ENCODE measurements around the gene VMP1.
"Not testable (repeated sequence)": the region's sequence is repeated elsewhere in the genome, so short reads cannot be mapped to it uniquely, and the experiment has no call there.

The VMP1 gene

DNA sequence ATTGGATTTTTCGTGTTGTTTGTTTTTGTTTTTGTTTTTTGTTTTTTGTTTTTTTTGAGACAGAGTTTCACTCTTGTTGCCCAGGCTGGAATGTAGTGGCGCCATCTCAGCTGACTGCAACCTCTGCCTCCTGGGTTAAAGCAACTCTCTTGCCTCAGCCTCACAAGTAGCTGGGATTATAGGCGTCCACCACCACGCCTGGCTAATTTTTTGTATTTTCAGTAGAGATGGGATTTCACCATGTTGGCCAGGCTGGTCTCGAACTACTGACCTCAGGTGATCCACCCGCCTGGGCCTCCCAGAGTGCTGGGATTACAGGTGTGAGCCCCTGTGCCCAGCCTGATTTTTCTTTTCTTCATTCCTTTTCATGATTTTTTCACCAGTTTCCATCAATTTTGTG, 73.1 kb downstream of the VMP1 start:
- not testable (repeated sequence) for H3K4me3 Mint-ChIP-seq, H3K9me3 Mint-ChIP-seq

DNA sequence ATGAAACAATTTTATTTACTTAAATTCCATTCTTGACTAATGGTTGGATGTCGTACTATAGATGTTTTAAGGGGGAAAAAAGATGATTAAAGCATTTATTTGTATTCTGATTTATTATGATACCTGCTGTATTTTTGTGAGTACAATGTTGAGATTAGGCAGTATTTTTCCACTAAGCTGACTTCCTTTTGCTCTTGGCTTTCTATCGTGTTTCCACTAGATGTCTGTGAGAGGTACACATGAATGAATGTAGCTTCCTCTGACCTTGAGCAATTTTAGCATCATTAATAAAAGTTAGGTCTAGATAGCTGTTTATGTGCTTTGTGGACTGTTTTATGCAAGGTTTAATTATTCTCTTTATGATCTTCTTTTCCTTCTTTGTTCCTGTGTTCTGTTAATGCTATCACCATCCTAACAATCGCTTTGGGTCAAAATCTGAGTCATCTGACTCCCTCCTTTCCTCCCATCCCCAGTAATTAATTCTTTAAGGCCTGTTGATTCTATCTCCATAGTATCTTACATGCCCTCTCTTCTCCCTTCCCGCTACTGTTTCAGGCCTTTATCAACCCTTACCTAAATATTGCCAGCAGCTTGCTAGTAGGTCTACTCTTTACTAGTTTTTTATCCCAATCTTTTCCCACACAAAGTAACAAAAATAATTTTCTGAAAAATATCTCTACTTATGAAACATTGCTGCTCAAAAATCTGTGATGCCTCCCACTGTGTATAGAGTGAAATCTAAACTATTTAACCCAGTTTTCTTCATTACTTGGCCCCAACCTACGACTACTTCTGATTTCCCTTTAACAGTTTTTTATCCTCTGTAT, 76.0 kb downstream of the VMP1 start:
- no peak for DNase-seq
- H3K36me3 Mint-ChIP-seq (ENCODE audit: insufficient read depth), result peaks cover 17% of the 10 kb centered on the region
- peaks cover 19 to 37% of the 10 kb centered on the region in 2 donors for H3K4me1 Mint-ChIP-seq (ENCODE audit: low read depth in 2 of 2)
- no peaks in the 10 kb centered on the region for H3K27me3 Mint-ChIP-seq
- peak overlapping the region; percentile 83 to 94 for H3K27ac Mint-ChIP-seq
- H3K4me3 Mint-ChIP-seq, result peak overlapping the region; percentile 34 to 82
- H3K9me3 Mint-ChIP-seq, result no peaks in the 10 kb centered on the region
- ATAC-seq (replicated peaks), result no peak

More for the DNA sequence above, 73.1 kb downstream of the VMP1 start:
- Mint-ChIP-seq H3K36me3 (ENCODE audit: insufficient read depth) (peaks cover 20% of the 10 kb centered on the region), H3K27ac (peak overlapping the region in 1 of 2 donors; percentile 85), H3K4me1 (ENCODE audit: low read depth in 2 of 2) (peaks cover 13 to 24% of the 10 kb centered on the region in 2 donors)
- ATAC-seq (replicated peaks); DNase-seq; H3K27me3 Mint-ChIP-seq: not testable (repeated sequence)

DNA sequence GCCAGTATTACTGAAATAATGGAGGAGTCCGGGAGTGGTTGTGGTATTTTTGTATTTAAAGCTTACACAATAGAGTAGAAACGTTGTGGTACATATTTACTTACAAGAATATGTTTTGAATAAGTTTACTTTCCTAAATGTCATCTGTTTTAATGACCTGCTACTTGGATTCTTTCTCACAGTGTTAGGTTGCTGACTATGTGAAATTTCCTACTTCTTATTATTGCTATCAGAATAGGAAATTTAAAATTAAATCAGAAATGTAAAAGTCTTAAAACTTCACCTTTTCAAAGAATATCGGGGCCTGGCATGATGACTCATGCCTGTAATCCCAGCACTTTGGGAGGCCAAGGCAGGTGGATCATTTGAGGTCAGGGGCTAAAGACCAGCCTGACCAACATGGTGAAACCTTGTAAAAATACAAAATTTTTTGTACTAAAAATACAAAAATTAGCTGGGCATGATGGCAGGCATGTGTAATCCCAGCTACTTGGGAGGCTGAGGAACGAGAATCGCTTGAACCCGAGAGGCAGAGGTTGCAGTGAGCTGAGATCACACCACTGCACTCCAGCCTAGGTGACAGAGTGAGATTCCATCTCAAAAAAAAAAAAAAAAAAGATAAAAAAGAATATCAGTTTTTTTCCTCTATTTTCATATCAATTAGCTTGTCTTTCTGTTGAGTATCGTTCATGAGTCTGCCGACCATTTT, 77.8 kb downstream of the VMP1 start:
- Mint-ChIP-seq H3K4me1 (ENCODE audit: low read depth in 2 of 2) (peaks cover 18 to 30% of the 10 kb centered on the region in 2 donors), H3K36me3 (ENCODE audit: insufficient read depth) (peaks cover 17% of the 10 kb centered on the region), H3K9me3 (no peaks in the 10 kb centered on the region), H3K27me3 (no peaks in the 10 kb centered on the region), H3K27ac (peak overlapping the region; percentile 96 to 97), H3K4me3 (peak overlapping the region; percentile 57 to 71)
- ATAC-seq (replicated peaks), result no peak
- no peak for DNase-seq

DNA sequence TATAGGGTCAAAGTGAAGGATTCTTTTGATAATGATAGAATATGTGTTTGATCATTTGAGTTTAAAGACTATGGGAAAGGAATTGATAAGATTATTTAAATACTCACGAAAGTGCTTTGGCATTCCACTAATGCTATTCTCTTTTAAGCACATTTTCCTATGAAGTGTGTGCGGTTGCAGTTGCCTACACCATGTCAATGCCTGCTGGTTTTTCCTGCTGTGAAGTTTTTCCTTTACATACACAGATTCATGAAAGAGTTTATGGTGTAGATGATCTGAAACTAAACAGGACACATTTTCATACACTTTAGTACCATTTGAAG, 78.7 kb downstream of the VMP1 start:
- ATAC-seq (replicated peaks), result no peak
- Mint-ChIP-seq H3K27me3 (no peaks in the 10 kb centered on the region), H3K4me1 (ENCODE audit: low read depth in 2 of 2) (peaks cover 18 to 30% of the 10 kb centered on the region in 2 donors), H3K27ac (peak overlapping the region; percentile 96 to 97), H3K9me3 (no peaks in the 10 kb centered on the region), H3K4me3 (peak overlapping the region; percentile 71 to 75), H3K36me3 (ENCODE audit: insufficient read depth) (peaks cover 17% of the 10 kb centered on the region)
- DNase-seq, result no peak

DNA sequence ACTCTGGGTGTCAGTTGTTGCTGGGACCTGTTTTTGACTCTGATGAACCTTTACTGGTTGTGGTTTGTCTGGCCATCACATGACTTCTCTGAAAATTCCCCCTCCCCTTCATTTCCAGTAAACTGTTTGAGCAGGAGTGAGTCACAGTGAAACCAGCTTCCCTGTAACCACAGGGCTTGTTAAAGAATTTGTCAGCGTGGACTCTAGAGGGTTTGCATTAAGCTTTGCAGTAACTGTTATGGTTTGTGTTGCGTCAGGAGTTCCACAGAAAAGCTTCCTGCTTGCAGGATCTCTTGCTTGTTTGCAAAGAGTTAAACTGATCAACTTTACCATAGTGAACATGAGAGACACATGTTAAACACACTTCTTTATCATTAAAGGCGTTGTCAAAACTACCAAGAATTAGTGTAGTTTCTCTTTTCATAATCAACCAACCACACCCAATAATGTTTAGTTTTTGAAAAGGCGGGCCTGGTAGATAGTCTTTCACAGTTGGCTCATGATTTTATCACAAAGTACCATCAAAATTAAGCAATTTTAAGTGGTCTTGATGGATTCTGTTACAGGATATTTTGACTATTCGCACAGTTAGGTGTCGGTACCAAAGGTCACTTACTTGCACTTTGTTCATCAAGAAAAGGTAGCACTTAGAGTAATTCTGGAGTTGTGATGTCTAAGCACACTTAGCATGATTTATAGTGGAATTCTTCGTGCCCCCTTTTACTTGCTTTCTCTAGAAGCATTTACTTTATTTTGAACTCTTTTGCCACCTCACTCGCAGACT, 79.3 kb downstream of the VMP1 start:
- no peaks in the 10 kb centered on the region for H3K9me3 Mint-ChIP-seq

DNA sequence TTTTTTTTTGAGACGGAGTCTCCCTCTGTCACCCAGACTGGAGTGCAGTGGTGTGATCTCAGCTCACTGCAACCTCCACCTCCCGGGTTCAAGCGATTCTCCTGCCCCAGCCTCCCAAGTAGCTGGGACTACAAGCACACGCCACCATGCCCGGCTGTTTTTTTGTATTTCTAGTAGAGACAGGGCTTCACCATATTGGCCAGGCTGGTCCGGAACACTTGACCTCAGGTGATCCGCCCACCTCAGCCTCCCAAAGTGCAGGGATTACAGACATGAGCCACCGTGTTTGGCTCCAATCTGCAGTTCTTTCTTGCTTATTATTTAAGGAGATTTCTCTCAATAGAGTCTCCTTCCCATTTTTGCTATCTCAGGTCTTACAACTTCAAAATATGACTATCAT, 82.4 kb downstream of the VMP1 start:
- H3K4me1 Mint-ChIP-seq (ENCODE audit: low read depth in 2 of 2), result peaks cover 6 to 13% of the 10 kb centered on the region in 2 donors
- peak overlapping the region; percentile 12 to 67 for H3K27ac Mint-ChIP-seq
- ATAC-seq (replicated peaks); H3K27me3 Mint-ChIP-seq; DNase-seq; H3K9me3 Mint-ChIP-seq; H3K4me3 Mint-ChIP-seq: not testable (repeated sequence)
- H3K36me3 Mint-ChIP-seq (ENCODE audit: insufficient read depth), result peaks cover 12% of the 10 kb centered on the region

More for the DNA sequence above, 79.3 kb downstream of the VMP1 start:
- Mint-ChIP-seq H3K27me3 (no peaks in the 10 kb centered on the region), H3K36me3 (ENCODE audit: insufficient read depth) (peaks cover 17% of the 10 kb centered on the region), H3K4me3 (peak overlapping the region; percentile 71 to 75), H3K4me1 (ENCODE audit: low read depth in 2 of 2) (peaks cover 18 to 30% of the 10 kb centered on the region in 2 donors), H3K27ac (peak overlapping the region; percentile 96 to 97)
- DNase-seq (peak; percentile 62 to 64 (median 63)), ATAC-seq (replicated peaks) (peak; percentile 90)

DNA sequence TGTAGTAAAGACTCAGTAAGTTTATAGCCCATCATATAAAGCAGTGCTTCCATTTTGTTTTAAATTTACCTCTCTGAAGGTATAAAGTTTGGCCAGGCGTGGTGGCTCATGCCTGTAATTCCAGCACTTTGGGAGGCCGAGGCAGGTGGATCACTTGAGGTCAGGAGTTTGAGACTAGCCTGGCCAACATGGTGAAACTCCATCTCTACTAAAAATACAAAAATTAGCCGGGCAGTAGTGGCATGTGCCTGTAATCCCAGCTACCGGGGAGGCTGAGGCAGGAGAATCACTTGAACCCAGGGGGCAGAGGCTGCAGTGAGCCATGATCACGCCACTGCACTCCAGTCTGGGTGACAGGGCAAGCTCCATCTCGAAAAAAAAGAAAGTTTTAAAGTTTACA, 83.0 kb downstream of the VMP1 start:
- H3K27ac Mint-ChIP-seq, result peak overlapping the region in 1 of 2 donors; percentile 12
- H3K9me3 Mint-ChIP-seq; ATAC-seq (replicated peaks); H3K4me3 Mint-ChIP-seq; DNase-seq; H3K27me3 Mint-ChIP-seq: not testable (repeated sequence)
- peaks cover 6 to 13% of the 10 kb centered on the region in 2 donors for H3K4me1 Mint-ChIP-seq (ENCODE audit: low read depth in 2 of 2)
- H3K36me3 Mint-ChIP-seq (ENCODE audit: insufficient read depth), result peaks cover 15% of the 10 kb centered on the region

DNA sequence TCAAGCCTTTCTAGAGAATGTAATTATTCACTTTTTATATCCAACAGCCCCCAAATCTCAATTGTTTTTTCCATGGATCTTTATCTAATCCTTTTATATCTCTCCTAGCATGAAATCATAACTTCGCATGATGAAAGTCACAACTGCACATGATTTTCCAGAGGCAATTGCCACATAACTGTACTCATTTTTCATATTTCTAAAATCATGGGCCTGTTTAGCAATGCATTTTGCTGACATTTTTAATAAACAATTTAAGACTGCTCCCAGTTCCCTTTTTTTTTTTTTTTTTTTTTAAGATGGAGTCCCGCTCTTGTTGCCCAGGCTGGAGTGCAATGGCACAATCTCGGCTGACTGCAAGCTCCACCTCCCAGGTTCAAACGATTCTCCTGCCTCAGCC, 83.5 kb downstream of the VMP1 start:
- Mint-ChIP-seq H3K4me3 (no peak overlapping the region), H3K27ac (no peak overlapping the region), H3K4me1 (ENCODE audit: low read depth in 2 of 2) (peaks cover 6 to 13% of the 10 kb centered on the region in 2 donors), H3K27me3 (no peaks in the 10 kb centered on the region), H3K9me3 (no peaks in the 10 kb centered on the region), H3K36me3 (ENCODE audit: insufficient read depth) (peaks cover 15% of the 10 kb centered on the region)
- DNase-seq (no peak), ATAC-seq (replicated peaks) (no peak)

DNA sequence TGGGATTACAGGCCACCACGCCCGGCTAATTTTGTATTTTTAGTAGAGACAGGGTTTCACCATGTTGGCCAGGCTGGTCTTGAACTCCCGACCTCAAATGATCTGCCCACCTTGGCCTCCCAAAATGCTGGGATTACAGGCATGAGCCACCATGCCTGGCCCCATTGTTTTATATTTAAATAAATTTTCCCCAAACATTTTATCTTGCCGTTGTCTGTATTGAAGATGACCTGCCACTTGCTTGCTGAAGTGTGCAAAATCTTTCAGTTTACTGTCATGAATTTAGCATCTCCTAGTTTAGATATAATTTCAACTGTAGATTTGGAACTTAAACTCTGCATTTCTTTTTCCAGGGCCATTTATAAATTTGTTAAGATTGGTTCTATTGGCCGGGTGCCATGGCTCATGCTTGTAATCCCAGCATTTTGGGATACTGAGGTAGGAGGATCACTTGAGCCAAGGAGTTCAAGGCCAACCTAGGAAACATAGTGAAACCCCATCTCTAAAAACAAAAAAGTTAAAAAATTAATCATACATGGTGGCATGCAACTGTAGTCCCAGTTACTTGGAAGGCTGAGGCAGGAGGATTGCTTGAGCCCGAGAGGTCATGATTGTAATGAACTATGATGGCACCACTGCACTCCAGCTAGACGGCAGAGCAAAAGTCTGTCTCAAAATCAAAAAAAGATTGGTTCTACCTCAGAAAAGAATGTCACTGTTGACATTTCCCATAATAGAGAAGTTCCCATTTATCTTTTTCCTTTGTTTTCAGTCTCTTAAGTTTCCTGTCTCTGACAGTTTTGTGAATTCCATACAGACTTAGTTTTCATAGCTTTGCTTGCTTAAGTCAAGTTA, 84.4 kb downstream of the VMP1 start:
- H3K36me3 Mint-ChIP-seq (ENCODE audit: insufficient read depth), result peaks cover 9% of the 10 kb centered on the region
- no peak for DNase-seq
- no peak overlapping the region for H3K4me3 Mint-ChIP-seq
- peak overlapping the region in 1 of 2 donors; percentile 46 for H3K27ac Mint-ChIP-seq
- H3K4me1 Mint-ChIP-seq (ENCODE audit: low read depth in 2 of 2), result peaks cover 3 to 6% of the 10 kb centered on the region in 2 donors
- no peaks in the 10 kb centered on the region for H3K27me3 Mint-ChIP-seq
- no peak for ATAC-seq (replicated peaks)
- H3K9me3 Mint-ChIP-seq, result no peaks in the 10 kb centered on the region

DNA sequence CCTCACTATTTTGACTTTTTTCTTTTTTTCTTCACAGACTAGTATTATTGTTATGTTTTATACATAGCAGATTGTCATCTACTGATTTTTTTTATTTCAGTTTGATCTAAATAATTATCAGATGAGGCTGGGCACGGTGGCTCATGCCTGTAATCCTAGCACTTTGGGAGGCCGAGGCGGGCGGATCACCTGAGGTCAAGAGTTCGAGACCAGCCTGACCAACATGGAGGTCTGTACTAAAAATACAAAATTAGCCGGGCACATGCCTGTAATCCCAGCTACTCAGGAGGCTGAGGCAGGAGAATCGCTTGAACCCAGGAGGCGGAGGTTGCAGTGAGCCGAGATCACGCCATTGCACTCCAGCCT, 85.0 kb downstream of the VMP1 start:
- not testable (repeated sequence) for H3K36me3 Mint-ChIP-seq (ENCODE audit: insufficient read depth); H3K4me3 Mint-ChIP-seq; H3K9me3 Mint-ChIP-seq; H3K27ac Mint-ChIP-seq; H3K27me3 Mint-ChIP-seq; H3K4me1 Mint-ChIP-seq (ENCODE audit: low read depth in 2 of 2); ATAC-seq (replicated peaks); DNase-seq

DNA sequence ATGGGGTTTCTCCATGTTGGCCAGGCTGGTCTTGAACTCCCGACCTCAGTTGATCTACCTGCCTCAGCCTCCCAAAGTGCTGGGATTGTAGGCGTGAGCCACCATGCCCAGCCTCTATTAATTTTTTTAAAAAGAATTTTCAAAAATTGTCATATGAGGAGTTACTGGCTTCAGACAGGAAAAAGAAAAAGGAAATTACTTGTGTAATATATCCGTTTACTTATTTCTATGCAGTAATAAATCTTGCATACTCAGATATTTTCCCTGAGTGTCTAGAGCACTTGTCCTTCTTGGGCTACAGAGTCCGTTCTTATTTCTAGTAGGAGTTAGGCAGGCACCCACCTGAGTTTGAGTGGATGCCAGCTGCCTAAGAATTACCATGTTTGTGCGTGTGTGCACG, 85.8 kb downstream of the VMP1 start:
- Mint-ChIP-seq H3K4me1 (ENCODE audit: low read depth in 2 of 2) (peaks cover 0 to 4% of the 10 kb centered on the region in 2 donors), H3K27ac (peak overlapping the region in 1 of 2 donors; percentile 51), H3K27me3 (no peaks in the 10 kb centered on the region), H3K9me3 (no peaks in the 10 kb centered on the region), H3K4me3 (no peak overlapping the region), H3K36me3 (ENCODE audit: insufficient read depth) (peaks cover 9% of the 10 kb centered on the region)
- no peak for ATAC-seq (replicated peaks)
- no peak for DNase-seq

DNA sequence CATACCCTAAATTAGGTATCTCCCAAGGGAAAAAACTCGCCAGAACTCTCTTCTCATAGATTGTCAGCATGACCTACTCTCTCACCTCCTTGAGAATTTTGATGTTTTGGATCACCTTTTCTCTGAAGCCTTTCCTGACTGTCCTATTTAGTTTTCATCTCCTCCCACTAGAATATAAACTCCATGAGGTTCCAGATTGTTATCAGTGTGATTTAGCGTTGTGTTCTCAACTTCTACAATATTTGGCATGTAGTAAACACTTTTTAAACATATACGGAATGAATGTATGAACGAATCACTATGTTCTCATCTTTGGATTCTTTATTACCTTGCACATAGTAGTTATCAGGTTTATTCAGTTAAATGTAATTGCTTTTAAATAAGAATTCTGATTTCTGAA, 88.7 kb downstream of the VMP1 start:
- ATAC-seq (replicated peaks), result no peak
- peaks cover 0 to 5% of the 10 kb centered on the region in 2 donors for H3K4me1 Mint-ChIP-seq (ENCODE audit: low read depth in 2 of 2)
- H3K9me3 Mint-ChIP-seq, result no peaks in the 10 kb centered on the region
- H3K36me3 Mint-ChIP-seq (ENCODE audit: insufficient read depth), result peaks cover 9% of the 10 kb centered on the region
- no peaks in the 10 kb centered on the region for H3K27me3 Mint-ChIP-seq
- H3K27ac Mint-ChIP-seq, result no peak overlapping the region
- H3K4me3 Mint-ChIP-seq, result no peak overlapping the region
- no peak for DNase-seq

DNA sequence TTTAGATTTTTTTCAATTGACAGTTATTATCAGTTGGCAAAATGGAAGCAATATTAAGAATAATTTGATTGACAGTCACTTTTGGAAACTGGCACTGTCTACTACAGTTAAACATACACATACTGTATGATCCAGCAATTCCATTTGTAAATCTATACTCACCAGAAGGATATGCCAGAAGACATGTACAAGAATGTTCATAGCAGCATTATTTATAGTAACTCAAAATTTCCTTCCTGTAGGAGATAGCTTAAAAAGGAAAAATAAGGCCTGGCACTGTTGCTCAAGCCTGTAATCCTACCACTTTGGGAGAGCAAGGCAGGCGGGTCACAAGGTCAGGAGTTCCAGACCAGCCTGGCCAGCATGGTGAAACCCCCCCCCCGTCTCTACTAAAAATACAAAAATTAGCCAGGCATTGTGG, 89.3 kb downstream of the VMP1 start:
- Mint-ChIP-seq H3K9me3 (no peaks in the 10 kb centered on the region), H3K4me3 (no peak overlapping the region), H3K4me1 (ENCODE audit: low read depth in 2 of 2) (peaks cover 0 to 5% of the 10 kb centered on the region in 2 donors), H3K36me3 (ENCODE audit: insufficient read depth) (peaks cover 9% of the 10 kb centered on the region), H3K27ac (no peak overlapping the region), H3K27me3 (no peaks in the 10 kb centered on the region)
- ATAC-seq (replicated peaks), result no peak
- DNase-seq, result no peak

Data from effector memory CD8-positive, alpha-beta T cell (primary cell).